Body of pancreas (tissue), 4 donors: Measurements from ENCODE around the gene MAEA.

ENCODE experiments used
- CTCF ChIP-seq, 7 experiments: fragments of 450-650 bp in 4 of 7; fragments of 200-600 bp in 3 of 7; sonication (generic) in 3 of 7; IDR thresholded peaks; one replicate each; pipeline ENCODE4 v1.5.1; 2016 to 2019; ENCODE audit warnings: antibody characterized with exemption in 7 of 7
- POLR2A ChIP-seq, 3 donors: fragments of 450-650 bp; IDR thresholded peaks; one replicate each; pipeline ENCODE4 v1.6.1; 2016; ENCODE audit warnings: antibody characterized with exemption in 3 of 3, mild to moderate bottlenecking in 2 of 3

GRCh38 chr4:1318488-1319213, 29.0 kb downstream of the MAEA start:
- TF ChIP-seq CTCF (IDR thresholded peaks at IDR 0.05), result peak in 1 of 7 experiments; percentile 9
- TF ChIP-seq POLR2A (IDR thresholded peaks at IDR 0.05), result no peak
